ENCODE data around the gene CHP1. TPM values are rescaled to one million over a fixed set of nuclear protein-coding genes. Genes with fewer than 3 reads are reported as not detected.

Gene CHP1
- total RNA-seq (100 to 1,000 TPM in 2 of 7 donors, 10 to 100 TPM in 5; 52.2 to 127 (median 60.0) TPM), polyA plus RNA-seq (10 to 100 TPM; 12.7 to 19.9 (median 14.5) TPM)
- long read RNA-seq, donor 1, transcript CHP1-201 (7 exons, 3,329 nt) = major isoform, 10 of 10 reads
- long read RNA-seq, donor 1, partial matches to known transcripts = 0 of 10 reads
- long read RNA-seq, donor 1, other reads (novel, unspliced or antisense) = 0 of 10 reads
- long read RNA-seq, donor 2, transcript CHP1-201 (7 exons, 3,329 nt) = major isoform, 8 of 8 reads
- long read RNA-seq, donor 2, partial matches to known transcripts = 0 of 8 reads
- long read RNA-seq, donor 2, other reads (novel, unspliced or antisense) = 0 of 8 reads

GRCh38 chr15:41230650-41231421, at the start of gene CHP1, which contains the start of gene EXD1:
TSS of gene CHP1 (plus strand) at chr15:41231268. CDS start at chr15:41231383, 115 bp downstream.
TSS of gene EXD1 (minus strand) at chr15:41230757. CDS start at chr15:41226575, 4,182 bp downstream.
- DNase-seq = peak; percentile 99
- H3K27me3 ChIP-seq (replicated peaks in 1 of 7) = no peaks in the 10 kb centered on the region
- H3K4me1 ChIP-seq = peaks cover 10 to 45% (median 26%) of the 10 kb centered on the region in 6 donors
- H3K9me3 ChIP-seq = no peaks in the 10 kb centered on the region
- intact Hi-C loops (cut with DNase I; ENCODE audit: low total_unique reads) = no loop called here
- WGBS, 5 donors = 0 to 2% (median 1%) methylated on average over 51 to 72 of the region's 72 CpGs
- H3K36me3 ChIP-seq = no peaks in the 10 kb centered on the region
- peak within 1 kb of the TSS; percentile 67 to 93 (median 90) for H3K27ac ChIP-seq
- H3K4me3 ChIP-seq = peak within 1 kb of the TSS; percentile 54 to 86 (median 76)
- TF ChIP-seq POLR2AphosphoS5 (IDR thresholded peaks at IDR 0.05) (peak; percentile 91 to 96 (median 94)), POLR2A (IDR thresholded peaks at IDR 0.05) (peak in 2 of 3 donors; percentile 2 to 83), CTCF (IDR thresholded peaks at IDR 0.05 in 8 of 11, conservative IDR thresholded peaks at IDR 0.05 in 3 of 11) (peak; percentile 92 to 99 (median 97))

- Histone ChIP-seq H3K27me3 (replicated peaks in 1 of 7) (no peaks in the 10 kb centered on the region), H3K4me3 (no peak overlapping the region), H3K4me1 (peaks cover 0 to 4% (median 0%) of the 10 kb centered on the region in 6 donors), H3K27ac (no peak overlapping the region), H3K9me3 (no peaks in the 10 kb centered on the region), H3K36me3 (no peaks in the 10 kb centered on the region)
- WGBS, 5 donors = 64 to 70% (median 69%) methylated on average over 4 of the region's 4 CpGs
- TF ChIP-seq CTCF (IDR thresholded peaks at IDR 0.05 in 8 of 11, conservative IDR thresholded peaks at IDR 0.05 in 3 of 11) (no peak), POLR2AphosphoS5 (IDR thresholded peaks at IDR 0.05) (no peak), POLR2A (IDR thresholded peaks at IDR 0.05) (no peak)
- no peak for DNase-seq
- intact Hi-C loops (cut with DNase I; ENCODE audit: low total_unique reads) = loop anchor here (5.0 kb wide), 2 partner anchors 160 to 285 kb away; no protein-coding TSS in a partner anchor
Observed at GRCh38 chr15:41182266-41182665, 48.8 kb upstream of the CHP1 start.

- Histone ChIP-seq H3K4me1 (peaks cover 0 to 4% (median 0%) of the 10 kb centered on the region in 6 donors), H3K9me3 (no peaks in the 10 kb centered on the region), H3K27ac (no peak overlapping the region), H3K27me3 (replicated peaks in 1 of 7) (no peaks in the 10 kb centered on the region), H3K36me3 (no peaks in the 10 kb centered on the region), H3K4me3 (no peak overlapping the region)
- intact Hi-C loops (cut with DNase I; ENCODE audit: low total_unique reads) = loop anchor here (5.0 kb wide), 2 partner anchors 161 to 286 kb away; no protein-coding TSS in a partner anchor
- TF ChIP-seq POLR2A (IDR thresholded peaks at IDR 0.05) (no peak), CTCF (IDR thresholded peaks at IDR 0.05 in 8 of 11, conservative IDR thresholded peaks at IDR 0.05 in 3 of 11) (no peak), POLR2AphosphoS5 (IDR thresholded peaks at IDR 0.05) (no peak)
- WGBS, 5 donors = 63 to 76% (median 63%) methylated on average over 2 of the region's 2 CpGs
- DNase-seq = no peak
Observed at GRCh38 chr15:41183581-41183980, 47.5 kb upstream of the CHP1 start.
